Prostate gland (tissue), 2 donors: Measurements from ENCODE around the gene MCCD1.

Experiments
- POLR2A ChIP-seq: fragments of 450-650 bp; IDR thresholded peaks from one replicate; pipeline ENCODE4 v1.6.1; 2016; ENCODE audit warnings: antibody characterized with exemption, mild to moderate bottlenecking
- TF ChIP-seq, protein P1 (sequence below), 4 experiments: fragments of 200-600 bp in 2 of 4; fragments of 450-650 bp in 2 of 4; sonication (generic) in 2 of 4; IDR thresholded peaks; 1 replicate in 3 of 4; 2 replicates in 1 of 4; pipeline ENCODE4 v1.5.1; 2016 to 2019; ENCODE audit warnings: antibody characterized with exemption in 4 of 4, mild to moderate bottlenecking in 2 of 4, moderate library complexity in 2 of 4

- TF ChIP-seq, protein P1, sequence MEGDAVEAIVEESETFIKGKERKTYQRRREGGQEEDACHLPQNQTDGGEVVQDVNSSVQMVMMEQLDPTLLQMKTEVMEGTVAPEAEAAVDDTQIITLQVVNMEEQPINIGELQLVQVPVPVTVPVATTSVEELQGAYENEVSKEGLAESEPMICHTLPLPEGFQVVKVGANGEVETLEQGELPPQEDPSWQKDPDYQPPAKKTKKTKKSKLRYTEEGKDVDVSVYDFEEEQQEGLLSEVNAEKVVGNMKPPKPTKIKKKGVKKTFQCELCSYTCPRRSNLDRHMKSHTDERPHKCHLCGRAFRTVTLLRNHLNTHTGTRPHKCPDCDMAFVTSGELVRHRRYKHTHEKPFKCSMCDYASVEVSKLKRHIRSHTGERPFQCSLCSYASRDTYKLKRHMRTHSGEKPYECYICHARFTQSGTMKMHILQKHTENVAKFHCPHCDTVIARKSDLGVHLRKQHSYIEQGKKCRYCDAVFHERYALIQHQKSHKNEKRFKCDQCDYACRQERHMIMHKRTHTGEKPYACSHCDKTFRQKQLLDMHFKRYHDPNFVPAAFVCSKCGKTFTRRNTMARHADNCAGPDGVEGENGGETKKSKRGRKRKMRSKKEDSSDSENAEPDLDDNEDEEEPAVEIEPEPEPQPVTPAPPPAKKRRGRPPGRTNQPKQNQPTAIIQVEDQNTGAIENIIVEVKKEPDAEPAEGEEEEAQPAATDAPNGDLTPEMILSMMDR (IDR thresholded peaks at IDR 0.05) = no peak
- no peak for TF ChIP-seq POLR2A
These were observed 2.4 kb downstream of the MCCD1 start for GRCh38 chr6:31531162-31531561.
